Hepatocyte (in vitro differentiated cells): ENCODE results near the gene ZNF665.

Experiments
- CTCF ChIP-seq: fragments of 200-600 bp; sonication (generic); IDR thresholded peaks from 2 replicates; pipeline ENCODE4 v1.5.1; 2016; ENCODE audit warnings: antibody characterized with exemption, mild to moderate bottlenecking; ENCODE audit not compliant: poor library complexity
- EZH2phosphoT487 ChIP-seq: fragments of 200-600 bp; sonication (generic); IDR thresholded peaks from one replicate; pipeline ENCODE4 v1.6.1; 2018; ENCODE audit warnings: antibody characterized with exemption, mild to moderate bottlenecking, low read depth, moderate library complexity; ENCODE audit not compliant: unreplicated experiment, severe bottlenecking

- TF ChIP-seq CTCF (no peak), EZH2phosphoT487 (no peak)
These were observed 62.0 kb downstream of the ZNF665 start for GRCh38 chr19:53131085-53131590.
